Mucosa of stomach (tissue), 1 donor: ENCODE measurements around the gene CATSPERD.
"Not testable (repeated sequence)": the region's sequence is repeated elsewhere in the genome, so short reads cannot be mapped to it uniquely, and the experiment has no call there.

Experiments
- H3K27me3 ChIP-seq: one replicate; pipeline ENCODE4 v1.7.0; 2013; ENCODE audit warnings: mild to moderate bottlenecking, low read length; ENCODE audit not compliant: control insufficient read depth, insufficient read depth
- H3K36me3 ChIP-seq: one replicate; pipeline ENCODE4 v1.7.0; 2013; ENCODE audit warnings: low read length; ENCODE audit not compliant: control insufficient read depth, insufficient read depth
- H3K4me1 ChIP-seq: one replicate; pipeline ENCODE4 v1.7.0; 2013; ENCODE audit warnings: mild to moderate bottlenecking, low read length; ENCODE audit not compliant: control insufficient read depth, insufficient read depth
- H3K4me3 ChIP-seq: one replicate; pipeline ENCODE4 v1.7.0; 2013; ENCODE audit warnings: low read length
- H3K9ac ChIP-seq: one replicate; pipeline ENCODE4 v1.7.0; 2013; ENCODE audit warnings: mild to moderate bottlenecking, low read length, moderate library complexity
- H3K9me3 ChIP-seq: one replicate; pipeline ENCODE4 v1.7.0; 2013; ENCODE audit warnings: mild to moderate bottlenecking, low read length, moderate library complexity; ENCODE audit not compliant: control insufficient read depth
- donor health status: Pancreatic carcinoma.

The CATSPERD gene

DNA sequence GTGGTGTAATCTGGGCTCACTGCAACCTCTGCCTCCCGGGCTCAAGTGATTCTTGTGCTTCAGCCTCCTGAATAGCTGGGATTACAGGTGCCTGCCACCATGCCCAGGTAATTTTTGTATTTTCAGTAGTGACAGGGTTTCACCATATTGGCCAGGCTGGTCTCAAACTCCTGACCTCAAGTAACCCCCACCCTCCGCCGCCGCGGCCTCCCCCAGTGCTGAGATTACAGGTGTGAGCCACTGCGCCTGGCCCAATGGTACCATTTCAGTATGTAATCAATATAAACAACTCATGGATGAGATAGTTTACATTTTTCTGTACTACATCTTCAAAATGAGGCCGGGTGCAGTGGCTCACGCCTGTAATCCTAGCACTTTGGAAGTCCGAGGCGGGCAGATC, 24.6 kb downstream of the CATSPERD start:
- not testable (repeated sequence) for H3K4me1 ChIP-seq, H3K9me3 ChIP-seq, H3K27me3 ChIP-seq

DNA sequence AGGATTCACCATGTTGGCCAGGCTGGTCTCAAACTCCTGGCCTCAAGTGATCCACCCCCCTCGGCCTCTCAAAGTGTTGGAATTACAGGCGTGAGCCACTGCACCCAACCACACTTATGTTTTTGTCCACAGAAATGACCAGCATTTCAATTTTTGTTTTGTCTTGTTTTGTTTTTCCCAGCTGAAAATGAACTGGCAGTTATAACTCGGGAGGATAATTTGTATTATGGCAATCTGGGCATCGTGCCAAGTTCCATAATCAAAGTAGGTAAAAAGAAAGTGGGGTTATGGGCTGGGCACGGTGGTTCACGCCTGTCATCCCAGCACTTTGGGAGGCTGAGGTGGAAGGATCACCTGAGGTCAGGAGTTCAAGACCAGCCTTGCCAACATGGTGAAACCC, 28.5 kb downstream of the CATSPERD start:
- not testable (repeated sequence) for H3K36me3 ChIP-seq, H3K9ac ChIP-seq, H3K4me3 ChIP-seq, H3K4me1 ChIP-seq, H3K27me3 ChIP-seq, H3K9me3 ChIP-seq

More for the DNA sequence above, 24.6 kb downstream of the CATSPERD start:
- not testable (repeated sequence) for H3K36me3 ChIP-seq, H3K4me3 ChIP-seq, H3K9ac ChIP-seq

DNA sequence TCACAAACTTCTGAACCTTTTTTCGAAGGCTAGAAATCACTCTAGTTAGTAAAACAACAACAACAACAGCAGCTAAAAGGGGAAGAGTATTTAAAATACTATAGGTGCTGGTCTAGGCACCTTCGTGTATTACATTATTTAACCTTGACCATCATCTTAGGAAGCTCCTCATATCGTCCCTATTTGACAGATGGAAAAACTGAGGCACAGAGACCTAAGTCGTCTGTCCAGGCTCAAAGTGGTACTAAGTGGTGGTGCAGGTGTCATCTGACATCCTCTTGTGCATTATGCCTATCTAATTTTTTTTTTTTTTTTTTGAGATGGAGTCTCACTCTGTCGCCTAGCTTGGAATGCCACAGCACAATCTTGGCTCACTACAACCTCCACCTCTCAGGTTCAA, 29.1 kb downstream of the CATSPERD start:
- Histone ChIP-seq H3K9ac (no peak overlapping the region), H3K4me3 (no peak overlapping the region), H3K9me3 (no peaks in the 10 kb centered on the region), H3K36me3 (no peaks in the 10 kb centered on the region), H3K4me1 (no peaks in the 10 kb centered on the region), H3K27me3 (no peaks in the 10 kb centered on the region)

DNA sequence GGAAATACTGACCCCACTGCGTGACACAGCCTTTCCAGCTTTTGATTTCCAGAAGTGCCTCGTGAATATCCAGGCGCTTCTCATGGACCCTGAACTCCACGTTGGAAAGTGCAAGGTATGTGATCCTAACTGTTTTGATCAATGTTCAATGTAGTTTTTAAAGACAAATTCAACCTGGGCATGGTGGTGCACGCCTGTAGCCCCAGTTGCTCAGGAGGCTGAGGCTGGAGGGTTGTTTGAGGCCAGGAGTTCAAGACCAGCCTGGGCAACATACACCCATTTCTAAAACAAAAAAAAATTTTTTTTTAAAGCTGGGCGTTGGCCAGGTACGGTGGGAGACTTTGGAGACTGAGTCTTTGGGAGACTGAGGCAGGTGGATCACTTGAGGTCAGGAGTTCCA, 31.3 kb downstream of the CATSPERD start:
- no peak overlapping the region for H3K4me3 ChIP-seq
- no peak overlapping the region for H3K9ac ChIP-seq
- H3K27me3 ChIP-seq = no peaks in the 10 kb centered on the region
- no peaks in the 10 kb centered on the region for H3K36me3 ChIP-seq
- H3K9me3 ChIP-seq = no peaks in the 10 kb centered on the region
- no peaks in the 10 kb centered on the region for H3K4me1 ChIP-seq

DNA sequence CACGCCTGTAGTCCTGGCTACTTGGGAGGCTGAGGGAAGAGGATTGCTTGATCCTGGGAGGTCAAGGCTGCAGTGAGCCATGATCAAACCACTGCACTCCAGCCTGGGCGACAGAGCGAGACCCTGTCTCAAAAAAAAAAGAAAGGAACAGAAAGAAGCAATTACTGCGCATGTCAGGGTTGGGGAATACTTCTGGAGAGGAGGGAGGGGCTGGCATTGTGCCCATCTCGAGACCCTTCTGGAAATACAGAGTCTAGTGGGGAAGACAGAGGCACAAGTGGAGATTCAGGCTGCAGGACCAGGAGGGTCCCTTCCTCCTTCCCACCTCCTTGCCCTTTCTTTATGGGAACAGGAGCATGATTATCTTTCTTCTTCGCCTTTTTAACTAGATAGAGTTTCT, 33.3 kb downstream of the CATSPERD start:
- H3K9me3 ChIP-seq = no peaks in the 10 kb centered on the region
- H3K36me3 ChIP-seq = no peaks in the 10 kb centered on the region
- H3K27me3 ChIP-seq = no peaks in the 10 kb centered on the region
- H3K4me3 ChIP-seq = no peak overlapping the region
- no peak overlapping the region for H3K9ac ChIP-seq
- H3K4me1 ChIP-seq = no peaks in the 10 kb centered on the region

DNA sequence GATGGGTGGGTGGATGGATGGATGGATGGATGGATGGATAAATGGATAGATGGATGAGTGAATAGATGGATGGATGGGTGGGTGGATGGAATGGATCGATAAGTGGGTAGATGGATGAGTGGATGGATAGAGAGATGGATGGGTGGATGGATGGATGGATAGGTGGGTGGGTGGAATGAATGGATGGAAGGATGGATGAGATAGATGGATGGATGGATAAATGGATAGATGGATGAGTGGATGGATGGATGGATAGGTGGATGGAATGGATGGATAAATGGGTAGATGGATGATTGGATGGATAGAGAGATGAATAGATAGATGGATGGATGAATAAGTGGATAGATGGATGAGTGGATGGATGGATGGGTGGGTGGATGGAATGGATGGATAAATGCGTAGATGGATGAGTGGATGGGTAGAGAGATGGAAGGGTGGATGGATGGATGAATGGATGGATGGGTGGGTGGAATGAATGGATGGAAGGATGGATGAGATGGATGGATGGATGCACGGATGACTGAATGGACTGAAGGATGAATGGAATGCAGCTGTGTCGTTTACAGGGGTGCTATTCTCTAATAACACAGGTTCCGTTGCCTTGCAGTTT, 42.3 kb downstream of the CATSPERD start:
- no peak overlapping the region for H3K9ac ChIP-seq
- H3K9me3 ChIP-seq = no peaks in the 10 kb centered on the region
- H3K4me1 ChIP-seq = no peaks in the 10 kb centered on the region
- no peaks in the 10 kb centered on the region for H3K36me3 ChIP-seq
- H3K4me3 ChIP-seq = no peak overlapping the region
- H3K27me3 ChIP-seq = no peaks in the 10 kb centered on the region

DNA sequence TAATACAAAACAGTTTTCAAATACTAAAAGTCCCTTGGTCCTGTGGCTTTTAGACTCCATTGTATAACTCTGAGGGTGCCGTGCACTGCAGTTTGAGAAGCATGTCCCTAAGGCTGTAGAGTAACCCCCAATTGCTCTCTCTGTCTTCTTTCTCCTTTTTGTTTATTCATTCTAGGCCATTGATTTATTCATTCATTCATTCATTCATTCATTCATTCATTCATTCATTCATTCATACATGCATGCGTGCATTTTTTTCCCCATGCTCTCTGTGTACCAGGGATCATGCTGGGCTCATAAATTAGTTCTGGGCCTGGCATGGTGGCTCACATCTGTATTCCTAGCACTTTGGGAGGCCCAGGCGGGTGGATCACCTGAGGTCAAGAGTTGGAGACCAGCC, 44.8 kb downstream of the CATSPERD start:
- no peaks in the 10 kb centered on the region for H3K27me3 ChIP-seq

DNA sequence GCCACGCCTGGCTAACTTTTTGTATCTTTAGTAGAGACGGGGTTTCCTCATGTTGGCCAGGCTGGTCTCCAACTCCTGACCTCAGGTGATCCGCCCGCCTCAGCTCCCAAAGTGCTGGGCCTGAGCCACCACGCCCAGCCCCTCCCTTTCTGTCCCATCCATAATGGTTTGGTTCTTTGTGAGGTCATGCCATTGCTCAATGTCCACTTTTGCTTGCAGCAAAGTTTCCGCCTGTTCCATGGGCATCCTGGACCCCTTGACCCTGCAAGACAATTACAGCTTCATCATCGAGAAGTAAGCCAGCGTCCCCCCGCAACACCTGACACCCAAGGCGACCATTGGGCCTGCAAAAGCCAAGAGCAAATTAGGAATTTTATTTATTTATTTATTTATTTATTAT, 47.5 kb downstream of the CATSPERD start:
- Histone ChIP-seq H3K36me3 (no peaks in the 10 kb centered on the region), H3K4me3 (no peak overlapping the region), H3K4me1 (no peaks in the 10 kb centered on the region), H3K27me3 (no peaks in the 10 kb centered on the region), H3K9ac (no peak overlapping the region), H3K9me3 (no peaks in the 10 kb centered on the region)

More for the DNA sequence above, 44.8 kb downstream of the CATSPERD start:
- H3K4me3 ChIP-seq = no peak overlapping the region
- no peak overlapping the region for H3K9ac ChIP-seq
- no peaks in the 10 kb centered on the region for H3K9me3 ChIP-seq
- H3K36me3 ChIP-seq = no peaks in the 10 kb centered on the region
- no peaks in the 10 kb centered on the region for H3K4me1 ChIP-seq

DNA sequence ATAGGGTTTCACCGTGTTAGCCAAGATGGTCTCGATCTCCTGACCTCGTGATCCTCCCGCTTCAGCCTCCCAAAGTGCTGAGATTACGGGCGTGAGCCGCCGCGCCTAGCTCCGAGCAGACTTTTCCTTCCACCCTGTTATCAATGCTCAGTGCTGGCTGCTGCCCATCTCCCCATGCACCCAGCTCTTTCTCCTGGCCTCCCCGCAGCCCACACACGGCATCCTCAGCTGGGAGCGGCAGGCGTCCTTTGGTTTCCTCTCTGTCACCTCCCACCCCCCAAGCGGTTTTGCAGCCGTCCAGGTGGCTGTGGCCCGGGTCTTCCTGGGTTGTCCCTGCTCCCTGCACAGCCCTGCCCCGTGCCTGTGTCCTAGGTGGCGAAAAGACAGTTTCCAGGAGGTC, 52.0 kb downstream of the CATSPERD start:
- H3K4me3 ChIP-seq = no peak overlapping the region
- no peak overlapping the region for H3K9ac ChIP-seq
- H3K4me1 ChIP-seq = no peaks in the 10 kb centered on the region
- no peaks in the 10 kb centered on the region for H3K27me3 ChIP-seq
- no peaks in the 10 kb centered on the region for H3K36me3 ChIP-seq
- H3K9me3 ChIP-seq = no peaks in the 10 kb centered on the region

DNA sequence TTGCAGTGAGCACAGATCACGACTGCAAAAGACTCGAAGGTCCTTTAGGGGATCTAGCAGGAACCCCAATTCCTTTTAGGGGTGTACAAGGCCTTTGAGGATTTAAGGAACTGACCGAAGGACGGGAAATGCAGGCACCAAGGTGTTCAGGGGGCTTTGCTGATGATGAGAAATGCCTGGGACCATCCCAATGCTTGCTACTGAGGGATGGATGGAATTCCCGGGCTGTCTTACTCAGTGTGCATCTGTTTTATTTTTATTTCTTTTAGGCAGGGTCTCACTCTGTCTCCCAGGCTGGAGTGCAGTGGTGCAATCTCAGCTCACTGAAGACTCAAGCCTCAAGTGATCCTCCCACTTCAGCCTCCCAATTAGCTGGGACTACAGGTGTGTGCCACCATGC, 52.8 kb downstream of the CATSPERD start:
- Histone ChIP-seq H3K36me3 (no peaks in the 10 kb centered on the region), H3K9me3 (no peaks in the 10 kb centered on the region), H3K4me3 (no peak overlapping the region), H3K4me1 (no peaks in the 10 kb centered on the region), H3K9ac (no peak overlapping the region), H3K27me3 (no peaks in the 10 kb centered on the region)

DNA sequence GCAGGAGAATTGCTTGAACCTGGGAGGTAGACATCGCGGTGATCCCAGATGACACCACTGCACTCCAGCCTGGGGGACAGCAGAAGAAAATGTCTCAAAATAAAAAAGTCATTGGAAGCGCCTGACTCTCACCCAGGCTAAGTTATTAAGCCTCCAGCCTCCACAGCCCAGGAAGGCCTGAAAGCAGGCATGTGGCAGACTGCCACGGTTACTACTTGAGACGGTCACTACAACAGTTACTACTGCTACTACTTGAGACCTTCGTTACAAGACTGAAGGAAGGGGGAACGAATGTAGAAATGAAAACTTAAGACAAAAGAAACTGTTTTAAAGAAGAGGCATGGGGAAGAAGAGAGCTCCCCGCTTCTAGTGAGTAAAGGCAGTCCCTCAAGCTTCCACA, 54.5 kb downstream of the CATSPERD start:
- Histone ChIP-seq H3K4me3 (no peak overlapping the region), H3K36me3 (no peaks in the 10 kb centered on the region), H3K27me3 (no peaks in the 10 kb centered on the region), H3K4me1 (no peaks in the 10 kb centered on the region), H3K9me3 (no peaks in the 10 kb centered on the region), H3K9ac (no peak overlapping the region)

DNA sequence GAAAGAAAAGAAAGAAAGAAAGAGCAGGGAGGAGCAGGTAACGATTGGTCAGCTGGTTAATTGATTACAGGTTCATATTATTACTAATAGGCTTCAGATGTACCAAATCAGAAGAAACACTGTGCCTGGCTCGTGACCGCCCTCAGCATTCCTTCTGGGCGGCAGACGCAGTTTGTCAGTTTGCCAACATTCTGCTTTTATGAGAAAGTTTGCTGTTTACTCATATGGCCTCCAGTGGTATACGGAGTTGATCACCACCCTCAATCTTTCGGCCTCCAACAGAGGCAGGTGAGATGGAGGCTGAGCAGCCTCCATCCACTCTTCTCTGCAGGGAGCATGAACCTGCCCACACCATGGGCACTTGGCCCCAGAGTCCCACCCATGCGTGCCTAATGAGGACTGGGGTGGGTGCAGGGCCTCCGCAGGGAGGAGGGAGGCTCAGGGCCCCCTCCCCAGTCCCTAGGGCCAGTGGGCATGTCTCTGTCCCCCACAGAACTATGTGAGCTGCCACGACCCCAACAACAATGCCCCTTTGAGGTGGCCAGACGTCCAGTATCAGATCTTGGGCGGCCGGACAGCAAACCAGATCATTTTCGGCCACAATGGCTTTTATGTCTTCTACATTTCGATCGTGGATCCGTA, 55.4 kb downstream of the CATSPERD start:
- Histone ChIP-seq H3K36me3 (no peaks in the 10 kb centered on the region), H3K4me1 (no peaks in the 10 kb centered on the region), H3K27me3 (no peaks in the 10 kb centered on the region), H3K4me3 (no peak overlapping the region), H3K9ac (no peak overlapping the region), H3K9me3 (no peaks in the 10 kb centered on the region)

DNA sequence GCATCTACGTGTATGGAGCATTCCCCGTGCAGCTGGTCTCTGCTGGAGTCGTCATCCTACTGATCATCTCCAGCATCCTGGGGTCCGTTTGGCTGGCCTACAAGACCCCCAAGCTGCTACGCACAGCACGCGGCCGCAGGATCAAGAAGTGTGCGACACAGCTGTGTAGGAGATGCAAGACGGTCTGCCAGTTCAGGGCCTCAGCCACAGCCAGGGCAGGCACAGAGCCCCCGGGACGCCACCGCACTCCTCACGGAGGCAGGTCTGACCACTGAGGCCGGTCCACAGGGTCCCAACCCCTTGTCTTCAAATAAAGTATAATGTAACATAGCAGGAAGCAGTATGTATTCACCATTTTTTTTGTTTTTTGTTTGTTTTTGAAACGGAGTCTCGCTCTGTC, 58.0 kb downstream of the CATSPERD start:
- Histone ChIP-seq H3K27me3 (no peaks in the 10 kb centered on the region), H3K9me3 (no peaks in the 10 kb centered on the region), H3K9ac (no peak overlapping the region), H3K36me3 (no peaks in the 10 kb centered on the region), H3K4me1 (no peaks in the 10 kb centered on the region), H3K4me3 (no peak overlapping the region)
